ENCODE data around the gene SF3B3.

- TF ChIP-seq CTCF (IDR thresholded peaks at IDR 0.05 in 2 of 3, conservative IDR thresholded peaks at IDR 0.05 in 1 of 3; ENCODE audit: borderline replicate concordance in 1 of 3, insufficient read depth in 1 of 3, low read depth in 2 of 3, low read length in 2 of 3): no peak
- TF ChIP-seq POLR2A (IDR thresholded peaks at IDR 0.05; ENCODE audit: borderline replicate concordance, extremely low read depth, insufficient read depth, insufficient read length): no peak
- no peak for TF ChIP-seq CBX3 (IDR thresholded peaks at IDR 0.05; ENCODE audit: low read depth)
- no peak for TF ChIP-seq YY1 (IDR thresholded peaks at IDR 0.05; ENCODE audit: extremely low read depth, insufficient replicate concordance, low read depth, low read length)
- no peak for TF ChIP-seq MAX (IDR thresholded peaks at IDR 0.05)
- no peak for TF ChIP-seq EZH2 (IDR thresholded peaks at IDR 0.05)
- TF ChIP-seq POLR2AphosphoS5 (IDR thresholded peaks at IDR 0.05; ENCODE audit: low read depth, low read length): no peak
- TF ChIP-seq ATF3 (IDR thresholded peaks at IDR 0.05): no peak
- TF ChIP-seq EGR1 (IDR thresholded peaks at IDR 0.05; ENCODE audit: low read depth): no peak
- TF ChIP-seq CEBPB (IDR thresholded peaks at IDR 0.05; ENCODE audit: low read depth): no peak
- TF ChIP-seq RAD21 (IDR thresholded peaks at IDR 0.05; ENCODE audit: low read depth): no peak
- TF ChIP-seq SIN3A (IDR thresholded peaks at IDR 0.05; ENCODE audit: low read depth): no peak
Measured at GRCh38 chr16:70590722-70591415, 67.3 kb downstream of the SF3B3 start.
